Measurements from ENCODE around the gene PPDPF.

- TF ChIP-seq CTCF (IDR thresholded peaks at IDR 0.05), result no peak
- no peak for TF ChIP-seq POLR2A (IDR thresholded peaks at IDR 0.05)
- TF ChIP-seq POLR2AphosphoS5 (IDR thresholded peaks at IDR 0.05), result no peak
These were observed 21.5 kb downstream of the PPDPF start for GRCh38 chr20:63542031-63542559.
